Colonic mucosa (tissue), 4 donors: Measurements from ENCODE around the gene TBPL1. TPM values are rescaled to one million over a fixed set of nuclear protein-coding genes. Genes with fewer than 3 reads are reported as not detected.

ENCODE experiments used
- DNase-seq: peaks from one replicate; pipeline ENCODE4 v3.0.0-alpha.2; 2020
- H3K27ac ChIP-seq: fragments of 200-600 bp; one replicate; pipeline ENCODE4 v1.8.0; 2021
- H3K27me3 ChIP-seq: fragments of 200-600 bp; one replicate; pipeline ENCODE4 v1.8.0; 2021
- H3K36me3 ChIP-seq: fragments of 200-600 bp; one replicate; pipeline ENCODE4 v1.8.0; 2021
- H3K4me1 ChIP-seq: fragments of 200-600 bp; one replicate; pipeline ENCODE4 v1.8.0; 2021; ENCODE audit warnings: mild to moderate bottlenecking
- H3K4me3 ChIP-seq: fragments of 200-600 bp; one replicate; pipeline ENCODE4 v1.8.0; 2021
- H3K9ac ChIP-seq, 2 donors: one replicate each; pipeline ENCODE4 v1.7.0; 2013; ENCODE audit warnings: control low read depth in 2 of 2, low read depth in 2 of 2, low read length in 2 of 2
- H3K9me3 ChIP-seq: fragments of 200-600 bp; one replicate; pipeline ENCODE4 v1.8.0; 2021
- CTCF ChIP-seq: fragments of 200-600 bp; IDR thresholded peaks from one replicate; pipeline ENCODE4 v1.8.0; 2022; ENCODE audit warnings: antibody characterized with exemption, mild to moderate bottlenecking
- intact Hi-C: fragments of 100-400 bp; cut with DNase I; formaldehyde crosslinking; loops from one replicate; pipeline ENCODE4 v1.14.1; 2022
- total RNA-seq, 2 donors: library from RNA; stranded (reverse); fragmentation: NEBNext Ultra II Directional in 1 of 2; extraction: Animal tissue kit (Norgen Biotek cat#: 25700) in 1 of 2; gene quantifications; one replicate each; pipeline ENCODE4 v1.2.1, GENCODE V29; 2021
- donor health status: healthy.
- donor health status: DM: no; HTN: no; CAD: no.
- donor health status: DM: no; HTN: no; CAD: no.

TBPL1 gene
- total RNA-seq, 2 donors from 2014 or later: 28.1 to 29.0 TPM

- DNase-seq: no peak
- H3K4me1 ChIP-seq: no peaks in the 10 kb centered on the region
- no peak overlapping the region for H3K4me3 ChIP-seq
- TF ChIP-seq CTCF: no peak
- intact Hi-C loops: no loop called here
- no peak overlapping the region for H3K9ac ChIP-seq
- no peaks in the 10 kb centered on the region for H3K36me3 ChIP-seq
- no peaks in the 10 kb centered on the region for H3K9me3 ChIP-seq
- no peaks in the 10 kb centered on the region for H3K27me3 ChIP-seq
- no peak overlapping the region for H3K27ac ChIP-seq
These were observed 37.3 kb downstream of the TBPL1 start for GRCh38 chr6:133990321-133990720.

GRCh38 chr6:133991096-133991593, 38.1 kb downstream of the TBPL1 start:
- no peak overlapping the region for H3K9ac ChIP-seq

GRCh38 chr6:133992992-133993680, 40.1 kb downstream of the TBPL1 start:
- DNase-seq: no peak
- H3K4me1 ChIP-seq: no peaks in the 10 kb centered on the region
- H3K9ac ChIP-seq: no peak overlapping the region
- no peaks in the 10 kb centered on the region for H3K36me3 ChIP-seq
- H3K9me3 ChIP-seq: no peaks in the 10 kb centered on the region
- H3K27me3 ChIP-seq: no peaks in the 10 kb centered on the region
- no peak overlapping the region for H3K4me3 ChIP-seq
- no peak for TF ChIP-seq CTCF
- intact Hi-C loops: no loop called here
- no peak overlapping the region for H3K27ac ChIP-seq

More at GRCh38 chr6:133991096-133991593, 38.1 kb downstream of the TBPL1 start:
- TF ChIP-seq CTCF: no peak
- H3K9me3 ChIP-seq: no peaks in the 10 kb centered on the region
- no peak overlapping the region for H3K27ac ChIP-seq
- H3K4me3 ChIP-seq: no peak overlapping the region
- DNase-seq: no peak
- H3K27me3 ChIP-seq: no peaks in the 10 kb centered on the region
- no peaks in the 10 kb centered on the region for H3K36me3 ChIP-seq
- intact Hi-C loops: no loop called here
- no peaks in the 10 kb centered on the region for H3K4me1 ChIP-seq

DNA sequence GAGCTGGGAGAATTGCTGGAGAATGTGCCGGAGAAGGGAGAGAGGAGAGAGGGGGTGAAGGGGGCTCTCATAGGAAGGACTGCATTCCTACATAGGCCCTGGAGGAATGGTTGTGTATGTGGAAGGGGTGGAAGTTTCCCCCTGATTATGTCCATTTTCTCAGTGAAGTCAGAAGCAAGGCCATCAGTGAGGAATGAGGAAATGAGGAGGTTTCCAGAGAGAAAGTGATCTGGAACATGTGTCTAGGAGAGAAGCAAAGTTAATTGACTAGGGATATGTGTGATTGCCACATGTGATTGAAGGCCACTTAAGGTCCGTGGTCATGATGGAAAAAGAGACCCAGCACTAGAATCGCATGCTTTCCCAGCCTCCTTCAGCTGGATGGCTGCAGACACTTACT, 42.3 kb downstream of the TBPL1 start:
- no peak for DNase-seq
- Histone ChIP-seq H3K4me3 (no peak overlapping the region), H3K4me1 (no peaks in the 10 kb centered on the region), H3K27me3 (no peaks in the 10 kb centered on the region), H3K9me3 (no peaks in the 10 kb centered on the region), H3K36me3 (no peaks in the 10 kb centered on the region), H3K9ac (no peak overlapping the region), H3K27ac (no peak overlapping the region)
- intact Hi-C loops: no loop called here
- TF ChIP-seq CTCF: no peak

DNA sequence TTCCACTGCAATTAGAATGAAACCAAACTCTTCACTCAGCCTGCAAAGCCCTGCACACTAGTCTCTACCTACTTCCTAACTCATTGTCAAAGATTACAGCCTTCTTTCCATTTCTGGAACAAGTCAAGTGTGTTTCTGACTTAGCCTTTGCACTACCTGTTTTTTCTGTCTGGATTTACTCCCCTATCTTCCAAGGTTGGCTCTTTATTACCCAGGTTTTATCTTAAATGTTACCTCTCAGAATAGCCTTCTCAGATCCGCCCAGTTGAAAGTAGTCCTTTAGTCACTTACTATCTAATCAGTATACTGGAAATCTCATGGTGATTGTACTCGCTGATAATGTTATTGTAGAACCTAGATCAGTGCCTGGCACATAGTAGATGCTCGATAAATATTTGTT, 42.7 kb downstream of the TBPL1 start:
- H3K27ac ChIP-seq: no peak overlapping the region
- H3K27me3 ChIP-seq: no peaks in the 10 kb centered on the region
- H3K9me3 ChIP-seq: no peaks in the 10 kb centered on the region
- H3K4me1 ChIP-seq: no peaks in the 10 kb centered on the region
- intact Hi-C loops: no loop called here
- H3K9ac ChIP-seq: no peak overlapping the region
- H3K36me3 ChIP-seq: no peaks in the 10 kb centered on the region
- DNase-seq: no peak
- H3K4me3 ChIP-seq: no peak overlapping the region
- no peak for TF ChIP-seq CTCF
